Measurements from ENCODE around the gene ANP32D.

- no peak for TF ChIP-seq CTCF (conservative IDR thresholded peaks at IDR 0.05; ENCODE audit: low read depth, low read length)
- no peak for TF ChIP-seq EZH2 (IDR thresholded peaks at IDR 0.05; ENCODE audit: borderline replicate concordance, low read depth, low read length, poor library complexity, severe bottlenecking)
Observed at GRCh38 chr12:48445538-48445937, 26.8 kb upstream of the ANP32D start.

All from A673 (cell line).